Sciatic nerve (tissue), 2 donors: ENCODE measurements around the gene CPN1. TPM values are rescaled to one million over a fixed set of nuclear protein-coding genes. Genes with fewer than 3 reads are reported as not detected.

Experiments
- ATAC-seq: fragments of 200-7000 bp; cut with Tn5 transposase; one replicate; pipeline ENCODE4 v1.9.1; 2020; ENCODE audit warnings: mild to moderate bottlenecking, moderate library complexity
- DNase-seq: peaks from one replicate; pipeline ENCODE4 v3.0.0-alpha.2; 2020; ENCODE audit warnings: low spot score
- intact Hi-C: fragments of 100-400 bp; cut with DNase I; formaldehyde crosslinking; loops from one replicate; pipeline ENCODE4 v1.14.2; 2022
- total RNA-seq: library from RNA; stranded (reverse); fragmentation: NEBNext Ultra II Directional; extraction: Animal tissue kit (Norgen Biotek cat#: 25700); gene quantifications from one replicate; pipeline ENCODE4 v1.2.1, GENCODE V29; 2021
- donor health status: DM: no; HTN: no; CAD: no.
- donor health status: DM: no; HTN: no; CAD: no.

CPN1 gene
- total RNA-seq, 1 donor from 2014 or later: not detected

GRCh38 chr10:100007231-100008141 lies 74.2 kb downstream of the CPN1 start:
- no peak for ATAC-seq
- intact Hi-C loops: no loop called here
- DNase-seq: no peak

- DNase-seq: no peak
- intact Hi-C loops: no loop called here
- peak; percentile 41 for ATAC-seq
Measured at GRCh38 chr10:100006243-100006886, 75.3 kb downstream of the CPN1 start.

GRCh38 chr10:100004805-100005510 lies 76.7 kb downstream of the CPN1 start:
- intact Hi-C loops: no loop called here
- DNase-seq (no peak), ATAC-seq (no peak)

GRCh38 chr10:100000109-100000644 lies 81.5 kb downstream of the CPN1 start:
- DNase-seq: no peak
- no peak for ATAC-seq
- intact Hi-C loops: no loop called here

- ATAC-seq (no peak), DNase-seq (no peak)
- intact Hi-C loops: no loop called here
Measured at GRCh38 chr10:99999319-100000108, 82.2 kb downstream of the CPN1 start.

- intact Hi-C loops: no loop called here
- DNase-seq (no peak), ATAC-seq (no peak)
Measured at GRCh38 chr10:99998889-99999288, 82.8 kb downstream of the CPN1 start.

- intact Hi-C loops: no loop called here
- DNase-seq: no peak
- ATAC-seq: peak; percentile 66
Measured at GRCh38 chr10:99996671-99997648, 84.7 kb downstream of the CPN1 start.

GRCh38 chr10:99995713-99996112 lies 86.0 kb downstream of the CPN1 start:
- intact Hi-C loops: no loop called here
- no peak for ATAC-seq
- DNase-seq: no peak

GRCh38 chr10:99995269-99995668 lies 86.4 kb downstream of the CPN1 start:
- DNase-seq (no peak), ATAC-seq (no peak)
- intact Hi-C loops: no loop called here

GRCh38 chr10:99994801-99995200 lies 86.9 kb downstream of the CPN1 start:
- no peak for ATAC-seq
- DNase-seq: no peak
- intact Hi-C loops: no loop called here

- ATAC-seq (peak; percentile 82), DNase-seq (peak; percentile 73)
- intact Hi-C loops: no loop called here
Measured at GRCh38 chr10:99993701-99994689, 87.7 kb downstream of the CPN1 start.

Other genes with a start within 250 kb of the CPN1 start
- gene DNMBP, start 71.9 kb downstream of the CPN1 start, total RNA-seq: 26.8 TPM
- gene ERLIN1, start 104.2 kb upstream of the CPN1 start, total RNA-seq: 26.3 TPM
- 22.4 TPM for gene CHUK, start 147.7 kb upstream of the CPN1 start, total RNA-seq
- 21.1 TPM for gene CWF19L1, start 185.8 kb upstream of the CPN1 start, total RNA-seq
- 31.3 TPM for gene BLOC1S2, start 204.8 kb upstream of the CPN1 start, total RNA-seq
- gene PKD2L1, start 248.4 kb upstream of the CPN1 start, total RNA-seq: not detected